HL-60 (cell line): Measurements from ENCODE around the gene PIP4K2A.

Experiments
- DNase-seq, 2 experiments: peaks; one replicate each; pipeline ENCODE4 v3.0.0-alpha.2; 2010 to 2020; ENCODE audit warnings: low read depth in 1 of 2, low spot score in 1 of 2
- H3K27ac ChIP-seq: fragments of 250-450 bp; sonication (Bioruptor Pico); replicated peaks from 2 replicates; pipeline ENCODE4 v1.5.1; 2020; ENCODE audit warnings: mild to moderate bottlenecking, moderate library complexity
- H3K27me3 ChIP-seq: fragments of 250-450 bp; sonication (Bioruptor Pico); 2 replicates; pipeline ENCODE4 v1.5.1; 2021; ENCODE audit warnings: mild to moderate bottlenecking, moderate library complexity; ENCODE audit not compliant: insufficient read depth, poor library complexity, severe bottlenecking
- H3K4me3 ChIP-seq: replicated peaks from 2 replicates; pipeline ENCODE4 v1.5.1; 2011; ENCODE audit warnings: mild to moderate bottlenecking, control low read depth, low read length; ENCODE audit not compliant: insufficient read depth
- GABPA ChIP-seq: IDR thresholded peaks from 2 replicates; pipeline ENCODE4 v1.6.1; 2012; ENCODE audit warnings: low read depth
- POLR2AphosphoS5 ChIP-seq: IDR thresholded peaks from 2 replicates; pipeline ENCODE4 v1.6.1; 2012; ENCODE audit warnings: low read depth
- SPI1 ChIP-seq: IDR thresholded peaks from 2 replicates; pipeline ENCODE4 v1.6.1; 2012; ENCODE audit warnings: low read depth, mild to moderate bottlenecking, borderline replicate concordance
- TF ChIP-seq, protein P1 (sequence below): IDR thresholded peaks from one replicate; pipeline ENCODE4 v1.5.1; 2011; ENCODE audit warnings: low read length, control low read depth, inconsistent platforms; ENCODE audit not compliant: insufficient read depth
- TF ChIP-seq, protein P2 (sequence below): IDR thresholded peaks from 2 replicates; pipeline ENCODE4 v1.6.1; 2012; ENCODE audit warnings: low read depth; ENCODE audit not compliant: insufficient replicate concordance

The PIP4K2A gene

DNA sequence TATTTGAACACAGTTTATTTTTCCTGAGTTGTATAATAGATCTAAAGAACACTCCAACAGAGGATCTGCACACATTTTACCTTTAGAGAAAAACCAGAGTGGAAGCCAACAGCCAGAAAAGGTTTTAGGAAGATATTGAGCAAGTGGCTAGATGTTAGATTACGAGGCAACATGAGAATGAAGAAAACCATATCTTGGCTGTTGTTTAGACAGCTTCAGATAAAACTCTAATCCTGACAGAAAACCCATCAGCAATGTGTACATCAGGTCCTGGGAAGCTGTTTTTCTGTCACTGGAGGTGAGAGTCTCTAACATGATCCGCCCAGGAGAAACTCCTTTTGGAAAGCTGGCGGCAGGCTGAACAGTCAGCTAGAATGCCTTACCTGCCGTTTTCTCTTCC, 209.6 kb downstream of the PIP4K2A start:
- H3K4me3 ChIP-seq: no peak overlapping the region
- no peak for DNase-seq
- TF ChIP-seq, protein P1, sequence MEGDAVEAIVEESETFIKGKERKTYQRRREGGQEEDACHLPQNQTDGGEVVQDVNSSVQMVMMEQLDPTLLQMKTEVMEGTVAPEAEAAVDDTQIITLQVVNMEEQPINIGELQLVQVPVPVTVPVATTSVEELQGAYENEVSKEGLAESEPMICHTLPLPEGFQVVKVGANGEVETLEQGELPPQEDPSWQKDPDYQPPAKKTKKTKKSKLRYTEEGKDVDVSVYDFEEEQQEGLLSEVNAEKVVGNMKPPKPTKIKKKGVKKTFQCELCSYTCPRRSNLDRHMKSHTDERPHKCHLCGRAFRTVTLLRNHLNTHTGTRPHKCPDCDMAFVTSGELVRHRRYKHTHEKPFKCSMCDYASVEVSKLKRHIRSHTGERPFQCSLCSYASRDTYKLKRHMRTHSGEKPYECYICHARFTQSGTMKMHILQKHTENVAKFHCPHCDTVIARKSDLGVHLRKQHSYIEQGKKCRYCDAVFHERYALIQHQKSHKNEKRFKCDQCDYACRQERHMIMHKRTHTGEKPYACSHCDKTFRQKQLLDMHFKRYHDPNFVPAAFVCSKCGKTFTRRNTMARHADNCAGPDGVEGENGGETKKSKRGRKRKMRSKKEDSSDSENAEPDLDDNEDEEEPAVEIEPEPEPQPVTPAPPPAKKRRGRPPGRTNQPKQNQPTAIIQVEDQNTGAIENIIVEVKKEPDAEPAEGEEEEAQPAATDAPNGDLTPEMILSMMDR: no peak
- TF ChIP-seq SPI1: no peak
- TF ChIP-seq, protein P2, sequence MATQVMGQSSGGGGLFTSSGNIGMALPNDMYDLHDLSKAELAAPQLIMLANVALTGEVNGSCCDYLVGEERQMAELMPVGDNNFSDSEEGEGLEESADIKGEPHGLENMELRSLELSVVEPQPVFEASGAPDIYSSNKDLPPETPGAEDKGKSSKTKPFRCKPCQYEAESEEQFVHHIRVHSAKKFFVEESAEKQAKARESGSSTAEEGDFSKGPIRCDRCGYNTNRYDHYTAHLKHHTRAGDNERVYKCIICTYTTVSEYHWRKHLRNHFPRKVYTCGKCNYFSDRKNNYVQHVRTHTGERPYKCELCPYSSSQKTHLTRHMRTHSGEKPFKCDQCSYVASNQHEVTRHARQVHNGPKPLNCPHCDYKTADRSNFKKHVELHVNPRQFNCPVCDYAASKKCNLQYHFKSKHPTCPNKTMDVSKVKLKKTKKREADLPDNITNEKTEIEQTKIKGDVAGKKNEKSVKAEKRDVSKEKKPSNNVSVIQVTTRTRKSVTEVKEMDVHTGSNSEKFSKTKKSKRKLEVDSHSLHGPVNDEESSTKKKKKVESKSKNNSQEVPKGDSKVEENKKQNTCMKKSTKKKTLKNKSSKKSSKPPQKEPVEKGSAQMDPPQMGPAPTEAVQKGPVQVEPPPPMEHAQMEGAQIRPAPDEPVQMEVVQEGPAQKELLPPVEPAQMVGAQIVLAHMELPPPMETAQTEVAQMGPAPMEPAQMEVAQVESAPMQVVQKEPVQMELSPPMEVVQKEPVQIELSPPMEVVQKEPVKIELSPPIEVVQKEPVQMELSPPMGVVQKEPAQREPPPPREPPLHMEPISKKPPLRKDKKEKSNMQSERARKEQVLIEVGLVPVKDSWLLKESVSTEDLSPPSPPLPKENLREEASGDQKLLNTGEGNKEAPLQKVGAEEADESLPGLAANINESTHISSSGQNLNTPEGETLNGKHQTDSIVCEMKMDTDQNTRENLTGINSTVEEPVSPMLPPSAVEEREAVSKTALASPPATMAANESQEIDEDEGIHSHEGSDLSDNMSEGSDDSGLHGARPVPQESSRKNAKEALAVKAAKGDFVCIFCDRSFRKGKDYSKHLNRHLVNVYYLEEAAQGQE: no peak
- TF ChIP-seq GABPA: no peak
- no peak for TF ChIP-seq POLR2AphosphoS5

DNA sequence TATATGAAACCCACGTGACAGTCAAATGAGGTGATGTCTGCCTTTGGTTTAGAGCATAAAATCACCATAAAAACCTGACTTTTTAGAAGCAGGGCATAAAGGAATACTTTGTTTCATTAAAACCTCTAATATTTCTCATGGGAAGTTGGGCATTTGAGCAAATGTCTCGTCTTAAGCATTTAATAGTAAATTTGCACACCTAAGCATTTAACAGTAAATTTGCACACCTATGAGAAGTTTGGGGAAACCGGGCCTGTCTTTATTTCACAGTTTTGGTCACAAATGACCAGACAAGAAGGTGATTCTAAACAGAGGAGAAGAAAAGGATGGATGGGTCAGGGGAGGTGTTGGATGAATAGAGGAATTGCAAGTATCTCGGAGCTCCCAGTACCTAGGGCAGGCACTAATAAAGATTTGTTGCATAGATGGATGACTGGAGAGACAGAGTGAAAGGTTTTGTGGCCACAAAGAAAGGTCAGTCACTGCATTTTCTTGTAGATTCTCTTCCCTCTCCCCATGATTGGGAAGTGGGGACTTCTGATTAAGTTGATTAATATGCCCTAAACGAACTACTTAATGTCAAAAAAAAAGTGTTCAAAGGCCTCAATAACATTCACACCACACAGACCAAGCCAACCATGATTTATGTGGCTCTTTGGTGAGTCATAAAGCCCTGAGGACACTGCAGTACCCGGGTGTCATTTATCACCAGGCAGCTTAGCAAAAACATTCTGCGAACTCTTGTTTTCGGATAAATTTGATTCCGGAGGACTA, 210.9 kb downstream of the PIP4K2A start:
- Histone ChIP-seq H3K27me3 (no peaks in the 10 kb centered on the region), H3K4me3 (no peak overlapping the region), H3K27ac (no peak overlapping the region)
- TF ChIP-seq, protein P2: no peak
- TF ChIP-seq GABPA (no peak), SPI1 (no peak), POLR2AphosphoS5 (no peak)
- TF ChIP-seq, protein P1: no peak
- DNase-seq: no peak

More for the DNA sequence above, 209.6 kb downstream of the PIP4K2A start:
- no peak overlapping the region for H3K27ac ChIP-seq
- H3K27me3 ChIP-seq: no peaks in the 10 kb centered on the region

DNA sequence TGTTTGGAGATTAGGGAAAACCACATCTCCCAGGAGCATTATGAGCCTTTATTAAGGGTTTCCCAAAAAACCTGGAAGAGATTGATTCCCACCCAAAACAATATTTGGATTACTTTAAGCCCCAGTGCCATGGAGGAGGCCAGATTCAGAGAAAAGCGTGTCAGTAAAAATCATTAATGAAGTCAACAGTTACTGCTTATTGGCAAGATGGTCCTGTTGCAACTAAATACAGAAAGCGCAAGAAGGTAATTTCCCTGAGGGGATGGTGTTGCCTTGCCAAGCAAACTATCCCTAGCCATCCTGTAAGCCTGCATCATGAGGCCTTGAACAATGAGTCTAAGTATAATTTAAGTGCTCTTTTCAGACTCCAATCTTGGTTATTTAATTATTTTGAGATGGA, 212.5 kb downstream of the PIP4K2A start:
- no peak for DNase-seq
- no peak for TF ChIP-seq SPI1
- TF ChIP-seq, protein P2: no peak
- TF ChIP-seq, protein P1: no peak
- Histone ChIP-seq H3K4me3 (no peak overlapping the region), H3K27me3 (no peaks in the 10 kb centered on the region), H3K27ac (no peak overlapping the region)
